HTERT RPE-1 (cell line): Measurements from ENCODE around the gene BBX.

Experiments
- in situ Hi-C: fragments of 300-500 bp; cut with MboI; formaldehyde crosslinking; loops from 4 replicates; pipeline ENCODE4 v1.14.3; 2020; ENCODE audit warnings: low sequenced_read_pairs

BBX gene

DNA sequence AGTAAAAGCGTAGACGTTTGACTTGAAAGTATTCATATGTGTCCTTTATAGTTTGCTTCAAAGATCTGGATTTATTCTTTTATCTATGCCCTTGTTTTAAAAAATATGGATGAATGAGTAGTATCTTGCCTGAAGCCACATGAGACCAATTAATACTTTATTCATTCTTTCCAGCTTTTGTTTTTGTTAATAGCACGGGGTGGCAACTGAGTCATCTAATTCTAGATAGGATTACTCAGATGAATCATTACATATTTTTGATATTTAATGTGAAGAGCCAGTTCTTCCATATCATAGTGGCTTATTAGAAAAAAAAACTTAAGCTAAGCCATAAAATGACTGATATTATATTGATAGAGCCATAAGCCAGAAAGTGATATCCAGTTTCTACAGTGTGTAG lies 121.9 kb downstream of the BBX start:
- in situ Hi-C loops, result no loop called here

- in situ Hi-C loops, result no loop called here
These were observed 128.0 kb downstream of the BBX start for GRCh38 chr3:107650788-107651187.

DNA sequence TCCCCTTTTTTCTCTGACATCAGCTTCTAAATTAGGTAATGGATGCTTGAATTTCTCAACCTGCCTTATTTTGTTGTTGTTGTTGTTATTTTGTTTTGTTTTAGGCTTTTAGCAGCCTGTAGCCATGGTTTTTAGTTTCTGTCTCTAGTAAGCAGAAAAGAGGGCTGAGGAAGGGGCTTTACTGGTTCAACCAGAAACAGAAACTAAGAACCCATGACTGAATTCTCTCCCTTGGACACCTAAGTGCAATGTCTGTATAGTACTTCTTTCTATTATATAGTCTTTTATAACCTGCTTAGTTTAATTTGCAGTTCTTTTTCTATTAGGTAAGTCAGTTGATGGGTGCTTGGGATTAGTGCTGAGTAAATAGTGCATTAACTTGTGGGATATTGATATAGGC lies 129.0 kb downstream of the BBX start:
- in situ Hi-C loops, result no loop called here

- in situ Hi-C loops, result no loop called here
These were observed 131.5 kb downstream of the BBX start for GRCh38 chr3:107654218-107654617.

- in situ Hi-C loops, result no loop called here
These were observed 135.2 kb downstream of the BBX start for GRCh38 chr3:107657971-107658370.

GRCh38 chr3:107660306-107660976 lies 137.7 kb downstream of the BBX start:
- in situ Hi-C loops, result no loop called here

- in situ Hi-C loops, result no loop called here
These were observed 138.8 kb downstream of the BBX start for GRCh38 chr3:107661447-107662123.

DNA sequence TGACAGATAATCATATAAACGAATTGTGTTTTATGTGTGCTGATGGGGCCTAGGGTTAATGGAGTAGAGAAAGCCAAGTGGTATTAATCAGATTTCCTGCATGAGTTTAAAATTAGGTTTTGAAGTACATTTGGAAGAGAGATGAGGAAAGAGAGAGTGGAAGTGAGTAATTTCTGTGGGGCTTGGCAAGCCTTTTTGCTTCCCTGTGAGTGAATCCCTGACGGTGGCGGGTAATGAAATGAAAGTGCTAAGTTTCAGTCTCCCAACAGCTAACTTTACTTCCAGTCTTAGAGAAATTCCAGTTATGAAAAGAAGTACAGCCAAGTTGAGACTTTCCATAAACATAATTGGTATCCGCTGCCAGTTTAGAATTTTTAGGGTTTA lies 139.4 kb downstream of the BBX start:
- in situ Hi-C loops, result no loop called here

DNA sequence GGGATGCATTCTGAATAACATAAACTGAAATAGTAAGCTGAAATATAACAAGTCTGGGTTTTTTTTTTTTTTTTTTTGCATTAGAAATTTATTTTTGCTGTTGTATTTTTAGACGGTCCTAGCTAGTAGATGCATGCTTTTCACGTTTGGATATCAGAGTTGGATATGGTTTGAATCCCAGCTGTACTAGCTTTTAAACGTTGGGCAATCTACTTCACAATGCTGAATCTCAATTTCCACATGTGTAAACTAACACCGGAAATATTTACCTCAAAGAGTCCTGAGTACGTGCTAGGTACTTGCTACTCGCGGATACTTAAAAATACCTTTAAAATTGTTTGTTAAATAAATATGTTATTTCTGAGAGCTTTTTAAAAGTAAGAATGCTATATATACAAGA lies 139.8 kb downstream of the BBX start:
- in situ Hi-C loops, result no loop called here

DNA sequence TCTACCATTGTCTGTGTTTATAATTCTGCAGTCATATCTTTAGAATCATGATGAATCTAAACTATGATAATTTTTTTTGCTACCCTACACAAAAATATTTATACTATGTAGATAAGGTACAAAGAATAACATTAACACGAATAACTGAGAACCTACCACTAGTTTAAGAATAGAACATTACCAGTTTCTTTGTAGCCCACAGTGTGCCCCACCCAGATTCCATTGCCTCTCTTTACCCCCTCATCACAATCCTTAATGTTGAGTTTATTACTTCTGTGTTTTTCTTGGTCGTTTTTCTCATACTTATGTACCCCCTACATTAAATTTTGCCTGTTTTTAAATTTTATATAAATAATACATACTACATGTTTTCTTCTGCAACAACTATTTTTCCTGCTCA lies 140.5 kb downstream of the BBX start:
- in situ Hi-C loops, result no loop called here

GRCh38 chr3:107664614-107665013 lies 141.9 kb downstream of the BBX start:
- in situ Hi-C loops, result no loop called here

GRCh38 chr3:107665351-107665750 lies 142.6 kb downstream of the BBX start:
- in situ Hi-C loops, result no loop called here

DNA sequence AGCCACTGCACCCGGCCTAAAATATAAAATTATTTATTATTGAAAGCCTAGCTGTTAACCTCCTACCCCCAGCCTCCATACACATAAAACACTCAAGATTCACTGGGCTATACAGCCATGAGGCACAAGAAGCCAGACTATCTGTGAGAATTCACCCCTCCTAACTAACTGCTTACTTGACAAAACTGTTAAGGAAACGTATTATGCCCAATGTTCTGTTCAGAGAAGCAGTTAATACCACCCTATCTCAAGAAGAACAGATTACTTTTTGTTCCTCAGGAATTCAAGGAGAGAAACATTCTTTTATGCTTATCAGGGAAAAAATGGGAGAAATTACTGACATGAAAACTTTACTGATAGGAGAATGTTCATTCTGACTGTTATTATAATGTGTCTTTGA lies 144.1 kb downstream of the BBX start:
- in situ Hi-C loops, result no loop called here

- in situ Hi-C loops, result no loop called here
These were observed 145.7 kb downstream of the BBX start for GRCh38 chr3:107668416-107668815.

GRCh38 chr3:107668963-107669362 lies 146.2 kb downstream of the BBX start:
- in situ Hi-C loops, result no loop called here

GRCh38 chr3:107669669-107670068 lies 146.9 kb downstream of the BBX start:
- in situ Hi-C loops, result no loop called here

GRCh38 chr3:107670986-107671385 lies 148.2 kb downstream of the BBX start:
- in situ Hi-C loops, result no loop called here

- in situ Hi-C loops, result no loop called here
These were observed 151.6 kb downstream of the BBX start for GRCh38 chr3:107674371-107674770.

DNA sequence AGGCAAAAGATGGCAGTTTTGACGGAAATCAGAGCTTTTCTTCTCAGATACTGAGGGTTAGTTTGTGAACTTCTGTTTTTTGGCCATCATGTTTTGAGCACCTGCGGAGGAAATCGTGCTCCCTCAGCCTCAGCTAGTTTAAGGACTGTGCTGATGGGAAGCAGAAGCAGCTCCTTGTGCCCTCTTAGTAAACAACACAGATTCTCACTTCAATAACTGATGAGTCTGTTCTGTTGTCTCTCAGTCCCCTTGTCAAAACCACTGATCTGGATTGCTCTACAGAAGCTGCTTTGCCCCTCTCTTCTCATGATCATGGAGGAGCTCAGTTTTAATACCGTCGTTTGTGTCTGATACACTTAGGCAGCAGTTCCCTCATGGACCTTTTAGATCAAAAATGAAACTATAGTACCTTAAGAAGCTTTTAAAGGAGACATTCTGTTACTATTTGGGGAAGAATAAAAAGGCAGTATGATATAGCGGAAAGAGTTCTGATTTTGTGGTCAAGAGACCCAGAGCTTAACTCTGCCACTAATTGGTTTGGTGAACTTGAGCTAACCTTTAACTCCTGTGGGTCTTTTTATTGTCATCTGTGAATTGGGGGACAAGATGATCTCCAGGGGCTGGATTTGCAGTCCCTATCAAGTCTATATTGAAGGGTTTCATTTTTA lies 152.6 kb downstream of the BBX start:
- in situ Hi-C loops, result no loop called here

DNA sequence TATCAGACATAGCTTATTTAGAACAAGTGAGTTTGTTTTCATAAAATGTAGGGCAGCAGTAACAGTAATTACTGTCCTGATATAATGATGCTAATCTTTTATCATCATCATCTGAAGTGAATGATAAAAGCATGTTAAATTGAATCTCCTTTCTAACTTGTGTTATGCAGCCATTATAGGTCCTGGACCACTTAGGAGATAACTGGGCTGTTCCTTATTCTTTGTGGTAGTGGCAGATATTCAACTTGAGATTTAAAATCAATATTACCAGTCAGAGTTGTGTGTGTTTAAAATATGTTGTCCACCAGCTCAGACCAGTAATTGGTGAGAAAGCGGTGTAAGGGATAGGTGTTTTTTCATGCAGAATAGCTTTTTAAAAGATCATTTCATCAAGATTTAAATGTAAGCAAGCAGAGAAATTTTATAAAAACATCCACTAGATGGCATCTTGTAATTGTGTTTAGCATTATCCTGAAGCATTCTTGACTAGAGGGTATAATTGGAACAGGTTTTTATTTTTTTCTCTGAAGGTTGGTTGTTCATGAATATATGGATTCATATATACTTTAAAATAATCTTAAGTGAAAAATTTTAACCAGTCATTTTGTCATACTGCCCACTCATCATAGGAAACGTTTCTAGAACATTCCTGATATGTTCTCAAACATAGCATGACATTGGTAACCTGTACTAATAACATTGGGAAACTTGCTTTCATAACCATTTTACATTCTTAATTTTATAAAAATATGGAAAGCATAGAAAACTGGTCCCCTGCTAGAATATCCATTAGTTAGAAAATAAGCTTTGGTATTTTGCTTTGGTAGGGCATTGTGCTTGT lies 153.9 kb downstream of the BBX start:
- in situ Hi-C loops, result no loop called here

GRCh38 chr3:107679921-107680320 lies 157.2 kb downstream of the BBX start:
- in situ Hi-C loops, result no loop called here
